Measurements from ENCODE around the gene ERGIC3.

GRCh38 chr20:35578469-35578868 lies 36.6 kb downstream of the ERGIC3 start:
- TF ChIP-seq MYC (IDR thresholded peaks at IDR 0.05; ENCODE audit: insufficient read depth, insufficient read length, insufficient replicate concordance, low read length, severe bottlenecking) (no peak), CREB1 (IDR thresholded peaks at IDR 0.05; ENCODE audit: low read depth) (no peak), CTCF (IDR thresholded peaks at IDR 0.05 in 2 of 3, conservative IDR thresholded peaks at IDR 0.05 in 1 of 3; ENCODE audit: control insufficient read depth in 2 of 3, extremely low read depth in 1 of 3, insufficient read depth in 1 of 3, low read depth in 3 of 3, low read length in 3 of 3) (no peak), MAX (IDR thresholded peaks at IDR 0.05; ENCODE audit: low read depth, low read length) (no peak), STAT3 (IDR thresholded peaks at IDR 0.05; ENCODE audit: low read depth, low read length) (no peak), E2F4 (IDR thresholded peaks at IDR 0.05; ENCODE audit: low read depth, low read length) (no peak), CHD4 (IDR thresholded peaks at IDR 0.05) (no peak), ZZZ3 (IDR thresholded peaks at IDR 0.05; ENCODE audit: control insufficient read depth, insufficient read length, low read depth) (no peak)

Measured in GM12878 (cell line).